Transverse colon (tissue), 4 donors: Measurements from ENCODE around the gene ZNF497.

ENCODE experiments used
- EP300 ChIP-seq: sonication (generic); formaldehyde crosslinking; IDR thresholded peaks from one replicate; pipeline ENCODE4 v1.6.1; 2017; ENCODE audit warnings: antibody characterized with exemption, low read depth
- POLR2A ChIP-seq: fragments of 450-650 bp; IDR thresholded peaks from one replicate; pipeline ENCODE4 v1.6.1; 2016; ENCODE audit warnings: antibody characterized with exemption, mild to moderate bottlenecking, moderate library complexity
- POLR2AphosphoS5 ChIP-seq, 3 donors: sonication (generic); formaldehyde crosslinking; IDR thresholded peaks; one replicate each; pipeline ENCODE4 v1.6.1; 2016; ENCODE audit warnings: antibody characterized with exemption in 3 of 3
- TF ChIP-seq, protein P1 (sequence below), 5 experiments: fragments of 200-600 bp in 3 of 5; fragments of 450-650 bp in 2 of 5; sonication (generic) in 3 of 5; IDR thresholded peaks; 1 replicate in 2 of 5; 2 replicates in 3 of 5; pipeline ENCODE4 v1.5.1; 2016 to 2017; ENCODE audit warnings: antibody characterized with exemption in 5 of 5, inconsistent platforms in 3 of 5, mild to moderate bottlenecking in 2 of 5, moderate library complexity in 1 of 5

DNA sequence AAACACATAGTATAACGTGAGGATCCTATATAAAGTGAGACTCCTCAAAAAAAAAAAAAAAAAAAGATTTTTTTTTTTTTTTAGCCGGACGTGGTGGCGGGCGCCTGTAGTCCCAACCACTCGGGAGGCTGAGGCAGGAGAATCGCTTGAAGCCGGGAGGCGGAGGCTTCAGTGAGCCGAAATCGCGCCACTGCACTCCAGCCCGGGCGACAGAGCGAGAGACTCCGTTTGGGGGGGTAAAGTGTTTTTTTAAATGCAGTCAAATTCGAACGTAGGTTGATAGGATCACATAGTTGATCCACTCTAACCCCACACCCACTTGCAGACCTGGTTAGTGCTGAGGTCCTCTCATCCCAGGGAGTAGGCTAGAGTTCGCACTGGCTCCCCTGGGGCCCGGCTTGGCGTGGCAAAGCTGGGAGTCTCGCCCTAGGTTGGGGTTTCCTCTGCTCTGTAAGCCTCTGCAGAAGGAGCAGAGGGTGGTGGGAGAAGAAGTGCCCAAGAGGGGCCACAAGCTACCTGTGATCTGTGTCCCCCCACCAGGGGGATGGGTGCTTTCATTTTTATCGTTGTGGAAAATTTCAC lies 39.4 kb upstream of the ZNF497 start:
- TF ChIP-seq, protein P1, sequence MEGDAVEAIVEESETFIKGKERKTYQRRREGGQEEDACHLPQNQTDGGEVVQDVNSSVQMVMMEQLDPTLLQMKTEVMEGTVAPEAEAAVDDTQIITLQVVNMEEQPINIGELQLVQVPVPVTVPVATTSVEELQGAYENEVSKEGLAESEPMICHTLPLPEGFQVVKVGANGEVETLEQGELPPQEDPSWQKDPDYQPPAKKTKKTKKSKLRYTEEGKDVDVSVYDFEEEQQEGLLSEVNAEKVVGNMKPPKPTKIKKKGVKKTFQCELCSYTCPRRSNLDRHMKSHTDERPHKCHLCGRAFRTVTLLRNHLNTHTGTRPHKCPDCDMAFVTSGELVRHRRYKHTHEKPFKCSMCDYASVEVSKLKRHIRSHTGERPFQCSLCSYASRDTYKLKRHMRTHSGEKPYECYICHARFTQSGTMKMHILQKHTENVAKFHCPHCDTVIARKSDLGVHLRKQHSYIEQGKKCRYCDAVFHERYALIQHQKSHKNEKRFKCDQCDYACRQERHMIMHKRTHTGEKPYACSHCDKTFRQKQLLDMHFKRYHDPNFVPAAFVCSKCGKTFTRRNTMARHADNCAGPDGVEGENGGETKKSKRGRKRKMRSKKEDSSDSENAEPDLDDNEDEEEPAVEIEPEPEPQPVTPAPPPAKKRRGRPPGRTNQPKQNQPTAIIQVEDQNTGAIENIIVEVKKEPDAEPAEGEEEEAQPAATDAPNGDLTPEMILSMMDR (IDR thresholded peaks at IDR 0.05): no peak
- TF ChIP-seq POLR2A (no peak), POLR2AphosphoS5 (IDR thresholded peaks at IDR 0.05) (no peak), EP300 (no peak)
